DMS53 (cell line): Measurements from ENCODE around the gene CXCL14.
A peak's percentile ranks its signal among the peaks of the same experiment; 100 is the strongest.

Experiments
- DNase-seq: peaks from one replicate; lab custom pipeline; 2025; lab: John Stamatoyannopoulos, UW

CXCL14 gene

DNA sequence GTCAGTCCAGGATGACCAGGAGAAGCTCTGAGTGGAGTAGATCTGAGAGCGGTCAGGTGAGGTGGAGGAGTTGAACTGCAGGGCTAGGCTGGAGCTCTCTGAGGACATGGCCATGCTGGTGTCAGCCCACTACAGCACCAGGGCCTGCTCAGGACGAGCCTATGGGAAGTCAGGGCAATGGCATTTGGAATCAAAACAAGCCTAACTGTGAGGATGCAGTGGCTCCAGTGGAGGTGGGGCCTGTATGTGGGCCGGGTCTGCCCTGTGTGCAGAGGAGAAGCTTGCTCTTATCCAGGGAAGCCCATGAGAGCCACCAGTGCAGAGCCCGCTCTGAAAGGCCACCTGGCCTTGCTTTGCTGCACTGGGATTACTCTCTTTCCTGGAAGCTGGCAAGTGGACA is 11.1 kb downstream of the CXCL14 start:
- peak; percentile 26 for DNase-seq

DNA sequence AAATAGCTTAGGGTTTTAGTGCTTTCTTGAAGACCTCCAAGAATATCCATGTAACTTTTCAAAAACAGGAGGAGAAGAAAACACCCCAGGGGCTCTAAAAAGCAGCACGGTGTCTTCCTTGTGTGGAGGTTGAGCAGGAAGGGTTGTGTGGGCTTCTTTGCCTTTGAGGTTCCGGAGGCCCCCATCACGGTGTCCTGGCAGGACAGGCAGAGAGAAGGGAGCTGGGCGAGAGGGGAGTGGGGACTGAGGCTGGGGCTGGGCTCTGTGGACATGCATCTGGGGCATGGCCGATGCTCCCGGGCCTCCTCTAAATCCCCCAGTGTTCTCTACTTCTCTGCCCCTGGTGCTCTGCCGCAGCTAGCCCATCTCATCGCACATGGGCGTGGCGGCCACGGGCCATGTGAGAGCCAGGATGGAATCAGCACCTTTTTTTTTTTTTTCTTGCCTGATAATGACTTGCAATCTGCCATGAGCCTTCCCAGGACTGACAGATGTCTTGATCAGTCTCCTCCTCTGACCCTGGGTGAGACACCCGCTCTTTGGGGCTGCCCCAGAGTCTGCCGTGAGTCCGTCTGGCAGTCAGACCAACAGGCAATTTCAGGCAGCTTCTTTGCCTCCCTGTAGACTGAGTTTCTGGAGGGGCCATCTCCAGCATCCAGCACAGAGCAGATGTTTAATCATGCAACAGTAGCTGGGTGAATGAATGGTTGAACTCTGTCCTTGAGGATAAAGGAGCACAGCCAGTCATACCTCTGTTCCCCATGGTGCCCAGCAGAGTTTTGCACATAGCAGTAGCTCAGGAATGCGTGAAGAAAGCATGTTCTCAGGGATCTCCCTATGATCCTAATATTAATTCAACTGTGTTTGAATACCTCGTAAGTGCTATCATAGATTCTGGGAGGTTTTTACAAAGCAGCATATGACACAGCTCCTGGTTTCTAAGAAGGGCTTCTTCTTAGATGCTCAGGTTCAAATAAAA is 12.1 kb downstream of the CXCL14 start:
- DNase-seq = no peak

DNA sequence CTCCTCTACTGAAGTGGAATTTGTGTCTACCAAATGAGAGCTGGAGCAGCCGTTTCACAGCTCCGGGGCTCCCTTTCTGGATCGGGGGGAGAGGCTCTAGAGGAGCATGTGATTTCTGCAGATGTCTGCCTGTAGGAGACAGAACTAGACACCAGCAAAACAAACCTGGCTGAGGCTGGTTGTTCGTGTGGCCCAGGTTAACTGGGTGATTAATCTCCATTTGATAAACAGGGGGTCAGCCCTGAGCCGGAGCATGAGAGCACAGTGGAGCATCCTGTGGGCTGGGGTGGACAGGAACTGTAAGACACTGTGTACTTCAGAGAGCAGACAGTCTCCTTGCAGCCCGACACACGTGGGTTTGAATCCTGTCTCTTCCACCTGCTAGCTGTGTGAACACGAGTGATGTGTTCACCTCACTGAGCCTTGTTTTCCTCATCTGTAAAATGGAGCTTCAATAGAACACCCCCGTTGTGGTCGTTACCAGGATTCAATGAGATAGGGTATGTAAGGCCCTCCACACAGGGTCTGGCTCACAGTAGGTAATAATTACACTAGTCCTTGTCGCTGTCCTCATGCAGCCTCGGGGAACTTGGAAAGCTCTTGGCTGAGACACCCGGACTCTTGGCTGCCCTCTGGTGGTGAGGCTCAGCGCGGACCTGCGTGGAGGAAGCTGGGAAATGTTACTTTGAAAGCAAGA is 12.9 kb downstream of the CXCL14 start:
- DNase-seq = peak; percentile 82

DNA sequence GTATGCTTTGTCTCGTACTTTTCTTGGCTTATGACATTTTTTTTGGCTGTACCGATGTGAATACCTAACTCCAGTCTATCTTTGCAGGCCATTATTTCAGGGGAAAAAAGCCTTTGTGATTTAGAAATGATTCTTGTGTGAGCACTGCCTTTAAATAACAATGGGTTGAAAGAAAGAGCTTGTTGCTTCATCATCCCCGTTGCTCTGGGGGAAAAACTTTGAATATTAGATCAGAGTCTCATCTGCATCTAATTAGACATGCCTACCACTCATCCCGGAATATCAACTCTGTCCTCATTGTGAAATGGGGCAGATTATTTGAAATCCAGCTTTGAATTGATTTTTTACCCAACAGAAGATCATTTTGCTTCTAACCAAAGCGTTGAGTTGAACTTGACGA is 13.5 kb downstream of the CXCL14 start:
- DNase-seq = no peak

DNA sequence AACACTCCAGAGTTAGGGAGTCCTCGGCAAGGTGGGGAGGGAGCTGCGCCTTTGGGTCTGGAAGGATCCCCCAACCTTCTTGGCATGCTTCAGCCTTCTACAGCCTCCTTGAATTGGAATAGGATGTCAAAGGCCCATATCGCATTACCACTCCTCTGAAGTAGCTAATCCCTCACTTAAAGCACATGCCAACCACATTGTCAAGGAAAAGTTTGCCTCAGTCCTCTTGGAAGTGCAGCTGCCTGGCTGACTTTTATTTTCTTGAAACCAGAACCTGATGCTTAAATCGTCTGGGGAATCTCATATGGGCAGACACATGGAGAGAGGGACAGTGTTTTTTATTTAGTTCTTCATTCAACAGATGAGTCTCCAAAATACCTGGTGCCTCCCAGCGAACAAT is 14.5 kb downstream of the CXCL14 start:
- DNase-seq = no peak

DNA sequence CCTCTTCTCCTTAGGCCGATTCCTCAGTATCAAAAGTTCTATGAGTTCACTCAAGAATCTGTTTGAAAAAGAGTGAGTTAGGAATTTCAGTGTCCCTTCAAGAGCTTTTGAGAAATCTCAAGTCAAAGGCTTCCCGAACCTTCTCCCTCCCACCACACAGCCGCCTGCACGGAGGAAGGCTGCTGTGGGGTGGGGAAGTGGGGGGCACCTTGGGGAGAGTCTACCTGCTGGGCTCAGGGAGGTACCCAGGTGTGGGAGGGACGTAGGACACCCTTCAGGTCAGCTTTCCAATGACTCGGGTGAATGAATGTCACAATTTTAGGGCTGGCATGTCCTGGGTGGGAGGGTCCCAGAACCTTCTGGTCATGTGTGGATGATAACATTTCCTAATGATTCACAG is 17.5 kb downstream of the CXCL14 start:
- DNase-seq = no peak

DNA sequence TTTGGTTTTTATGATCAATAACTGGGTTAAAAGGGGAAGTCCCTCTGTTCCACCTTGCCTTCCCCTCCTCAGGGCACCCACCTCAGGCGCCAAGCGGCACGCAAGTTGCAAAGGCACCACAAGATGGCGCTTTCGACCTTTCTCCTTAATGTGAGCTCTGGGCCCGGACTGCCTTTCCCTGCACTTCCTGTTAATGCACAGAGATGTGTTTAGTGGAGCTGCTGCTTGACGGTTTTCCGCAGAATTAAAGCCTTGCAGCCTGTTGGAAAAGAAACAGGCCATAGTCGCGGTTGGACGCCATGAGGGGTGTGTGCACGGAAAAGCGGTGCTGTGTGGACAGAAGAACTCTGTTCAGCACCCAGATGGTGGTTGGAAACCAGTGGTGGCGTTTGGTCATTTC is 17.9 kb downstream of the CXCL14 start:
- DNase-seq = peak; percentile 94

DNA sequence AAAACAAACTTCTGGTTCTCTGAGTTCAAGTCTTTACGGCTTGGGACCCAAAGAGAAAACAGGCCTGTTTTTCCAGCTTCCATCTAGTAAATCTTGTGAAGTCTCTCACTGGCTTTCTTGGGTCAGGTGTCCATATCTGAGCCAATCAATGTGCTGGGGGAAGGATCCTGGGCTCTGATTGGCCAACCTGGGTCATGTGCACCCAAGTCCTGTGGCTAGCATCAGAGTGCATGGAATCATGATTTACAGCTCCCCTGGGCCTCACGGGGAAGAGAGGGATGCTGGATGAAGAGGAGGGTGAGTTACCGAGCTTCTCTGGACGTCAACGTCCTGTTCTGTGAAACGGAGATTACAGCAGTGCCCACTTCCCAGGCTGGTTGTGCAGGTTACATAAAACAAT is 19.4 kb downstream of the CXCL14 start:
- peak; percentile 35 for DNase-seq

DNA sequence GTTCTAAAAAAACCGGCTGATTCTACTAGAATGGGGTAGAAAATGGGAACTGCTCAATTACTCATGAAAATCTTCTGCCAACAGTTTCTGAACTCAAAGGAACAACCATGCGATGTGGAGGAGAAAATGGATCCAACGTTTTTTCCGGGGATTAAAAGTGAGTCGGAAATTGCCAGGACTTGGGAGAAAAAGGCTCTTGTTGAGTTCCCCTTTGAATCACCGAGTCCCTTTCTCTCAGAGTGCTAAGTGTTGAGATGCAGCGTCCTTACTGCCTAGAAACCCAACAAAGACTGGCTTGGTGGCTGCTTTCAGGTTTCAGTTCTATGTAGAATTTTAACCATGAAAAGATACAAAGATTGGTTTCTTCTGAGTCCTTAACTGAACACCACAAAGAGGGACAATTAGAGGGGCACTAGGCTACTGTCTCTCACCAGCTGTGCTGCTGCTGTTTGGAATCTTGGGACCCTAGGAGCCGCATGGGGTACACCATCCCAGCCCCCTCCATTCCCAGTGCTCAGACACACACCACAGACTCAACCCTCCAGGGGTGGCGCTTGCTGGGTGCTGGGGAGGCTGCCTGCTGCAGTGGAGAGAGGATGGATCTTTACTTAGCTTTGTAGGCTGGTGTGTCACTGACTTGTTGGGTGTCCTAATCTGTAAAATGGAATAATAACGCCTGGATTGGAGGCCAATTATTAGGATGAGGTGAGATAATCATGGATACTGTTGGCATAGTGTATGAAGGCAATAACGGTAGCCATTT is 21.5 kb downstream of the CXCL14 start:
- no peak for DNase-seq

DNA sequence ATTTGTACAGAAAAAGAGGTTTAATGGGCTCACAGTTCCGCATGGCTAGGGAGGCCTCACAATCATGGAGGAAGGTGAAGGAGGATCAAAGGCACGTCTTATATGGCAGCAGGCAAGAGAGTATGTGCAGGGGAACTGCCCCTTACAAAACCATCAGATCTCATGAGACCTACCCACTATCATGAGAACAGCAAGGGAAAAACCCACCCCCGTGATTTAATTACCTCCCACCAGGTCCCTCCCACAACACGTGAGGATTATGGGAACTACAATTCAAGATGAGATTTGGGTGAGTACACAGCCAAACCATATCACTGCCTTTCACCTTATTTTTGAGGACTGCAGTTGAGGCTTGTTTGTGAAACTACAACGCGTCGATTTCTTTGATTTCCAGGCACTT is 22.2 kb downstream of the CXCL14 start:
- DNase-seq = no peak

DNA sequence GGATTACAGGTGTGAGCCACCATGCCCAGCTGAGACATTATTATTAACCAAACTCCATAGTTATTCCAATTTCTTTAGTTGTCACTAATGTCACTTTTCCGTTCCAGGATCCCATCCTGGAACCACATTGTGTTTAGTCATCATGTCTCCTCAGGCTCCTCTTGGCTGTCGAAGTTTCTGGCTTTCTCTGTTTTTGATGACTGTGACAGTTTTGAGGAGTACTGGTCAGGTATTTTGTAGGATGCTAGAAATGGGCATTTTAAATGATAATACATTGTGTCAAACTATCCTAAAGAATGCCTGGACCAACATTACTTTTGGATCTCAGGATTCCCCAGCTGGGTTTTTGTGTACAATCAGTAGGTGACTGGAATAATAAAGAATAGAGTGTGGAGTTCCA is 23.3 kb downstream of the CXCL14 start:
- DNase-seq = no peak

DNA sequence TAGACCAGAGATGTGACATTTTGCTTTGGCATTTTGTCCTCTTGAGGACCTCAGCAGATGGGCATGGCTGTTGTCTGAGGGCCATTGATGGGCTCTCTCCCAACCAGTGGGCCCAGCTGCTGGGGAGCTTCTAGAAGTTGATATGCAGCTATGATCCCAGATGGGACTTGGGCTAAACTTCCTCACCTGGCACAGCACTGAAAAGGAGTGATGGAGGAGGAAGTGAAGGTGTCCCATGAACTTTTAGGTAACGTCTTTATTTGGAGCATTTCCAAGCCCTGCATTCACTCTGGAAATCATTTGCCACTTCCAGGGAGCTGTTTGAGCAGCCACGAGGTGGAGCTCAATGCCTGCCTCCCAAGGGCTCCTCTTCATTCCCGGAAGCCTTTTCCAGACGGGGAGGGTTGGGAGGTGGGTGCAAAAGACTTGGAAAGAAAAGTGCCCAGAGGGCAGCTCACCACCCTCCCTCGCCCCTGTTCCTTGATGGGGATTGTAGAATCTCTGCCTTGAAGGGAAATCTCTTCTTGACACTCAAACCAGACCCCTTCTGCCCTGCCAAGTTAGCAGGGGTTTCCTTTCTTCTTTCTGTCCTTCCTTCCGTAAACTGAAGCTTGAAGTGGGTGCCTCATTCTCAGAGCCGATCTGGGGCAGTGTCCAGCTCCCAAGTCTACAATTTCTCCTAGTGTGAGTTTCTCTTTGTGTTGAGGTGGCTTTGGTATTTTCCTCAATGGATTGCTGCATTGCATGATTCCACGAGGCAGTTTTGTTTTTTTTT is 24.9 kb downstream of the CXCL14 start:
- peak; percentile 89 for DNase-seq

DNA sequence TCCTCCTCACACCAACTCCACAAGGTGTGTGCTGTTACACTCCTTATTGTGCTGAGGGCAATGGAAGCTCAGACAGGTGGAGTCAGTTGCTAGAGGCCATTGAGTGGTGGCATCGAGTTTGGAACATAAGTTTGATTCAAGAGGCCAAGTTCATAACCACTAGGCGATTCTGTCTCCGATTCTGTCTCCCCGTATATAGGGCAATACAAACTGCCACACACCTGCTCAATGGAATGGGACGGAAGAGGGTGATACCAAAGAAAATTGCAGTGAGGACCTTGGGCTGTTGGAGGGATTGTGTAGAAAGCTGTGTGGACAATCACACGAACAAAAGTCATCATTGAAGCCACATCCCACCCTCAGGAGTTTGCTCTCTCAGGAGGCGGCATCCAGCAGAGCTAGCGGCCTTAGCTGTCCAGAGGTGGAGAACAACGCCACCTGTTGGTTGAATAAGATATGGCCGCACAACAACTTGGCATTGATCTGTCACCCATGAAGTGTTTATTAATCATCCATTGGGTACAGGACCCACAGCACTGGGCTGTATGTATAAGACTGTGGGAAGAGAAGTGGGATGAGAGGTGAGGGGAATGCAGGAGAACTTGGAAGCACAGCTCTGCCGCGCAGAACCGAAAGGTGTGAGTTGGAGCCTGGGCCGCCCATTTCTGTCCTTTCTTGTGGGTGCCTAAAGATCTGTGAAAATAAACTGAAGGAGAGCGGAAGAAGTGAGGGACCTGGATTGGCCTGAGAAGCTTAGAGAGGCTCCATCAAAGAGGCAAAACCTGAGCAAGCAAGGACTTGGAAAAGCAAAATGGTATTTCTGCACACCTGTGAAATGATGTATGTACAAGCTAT is 27.0 kb downstream of the CXCL14 start:
- peak; percentile 89 for DNase-seq

DNA sequence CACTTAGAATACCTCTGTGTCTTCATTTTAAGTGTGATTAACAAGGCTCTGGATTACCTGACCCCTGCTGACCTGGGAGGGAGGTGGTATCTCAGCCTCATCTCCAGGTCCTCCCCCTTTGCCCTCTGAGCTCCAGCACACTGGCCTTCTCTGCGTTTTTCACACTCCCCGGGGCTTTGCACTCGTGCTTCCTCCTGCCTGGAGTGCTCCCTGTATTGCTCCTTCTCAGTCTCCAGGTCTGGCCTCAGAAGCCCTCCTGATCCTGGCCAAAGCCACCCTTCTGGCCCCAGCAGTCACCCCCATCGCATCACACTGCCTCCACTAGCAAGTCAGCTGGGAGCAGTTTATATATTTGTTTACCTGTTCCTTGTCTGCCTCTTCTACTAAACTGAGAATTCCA is 29.4 kb downstream of the CXCL14 start:
- DNase-seq = no peak

DNA sequence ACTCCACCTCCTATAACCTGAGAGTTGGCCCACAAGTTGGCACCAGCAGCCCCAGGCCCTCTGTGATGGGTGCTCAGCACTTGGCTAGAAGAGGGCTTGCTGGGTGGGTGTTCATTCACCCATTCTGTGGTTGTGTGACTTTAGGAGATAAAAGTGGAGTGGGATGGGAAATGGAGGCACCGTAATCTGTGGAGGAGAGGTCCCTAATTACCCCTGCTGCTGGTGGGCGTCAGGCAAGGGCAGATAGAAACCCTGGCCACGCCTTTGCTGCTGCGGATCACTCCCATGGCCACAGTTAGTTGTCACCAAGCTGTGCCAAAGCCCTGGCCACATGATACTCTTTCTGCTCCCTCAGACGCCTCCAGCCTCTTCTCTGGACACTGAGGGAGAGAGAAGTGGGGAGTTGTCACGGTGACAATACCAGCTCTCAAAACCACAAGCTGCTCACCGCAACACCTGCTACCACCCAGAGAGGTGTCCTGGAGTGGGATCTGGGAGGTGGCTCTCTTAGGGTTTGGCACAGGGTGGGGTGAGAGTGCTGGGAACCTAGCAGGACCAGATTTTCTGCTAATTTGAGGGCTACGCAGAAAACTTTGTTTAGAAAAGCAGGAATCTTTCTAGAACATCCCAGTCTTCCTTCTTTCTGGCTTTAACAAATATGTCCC is 31.1 kb downstream of the CXCL14 start:
- peak; percentile 60 for DNase-seq

DNA sequence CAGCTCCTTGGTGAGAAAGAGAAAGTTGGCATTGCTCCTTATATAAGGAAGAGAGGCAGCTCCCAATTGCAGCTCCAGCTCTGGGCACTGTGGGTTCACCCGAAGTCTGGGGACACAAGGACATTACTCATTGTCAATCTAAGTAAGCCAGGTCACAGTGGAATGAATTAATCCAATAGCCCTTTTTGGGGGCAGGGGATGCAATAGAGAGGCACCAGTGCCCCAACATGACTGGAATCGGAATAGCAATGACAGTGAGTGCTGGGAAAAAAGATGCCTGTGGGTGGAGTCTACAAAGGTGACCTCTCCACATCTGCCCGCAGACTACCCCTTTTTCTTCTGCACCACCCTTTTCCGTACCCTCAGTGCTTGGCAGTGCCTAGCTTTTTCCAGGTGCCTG is 31.9 kb downstream of the CXCL14 start:
- no peak for DNase-seq

DNA sequence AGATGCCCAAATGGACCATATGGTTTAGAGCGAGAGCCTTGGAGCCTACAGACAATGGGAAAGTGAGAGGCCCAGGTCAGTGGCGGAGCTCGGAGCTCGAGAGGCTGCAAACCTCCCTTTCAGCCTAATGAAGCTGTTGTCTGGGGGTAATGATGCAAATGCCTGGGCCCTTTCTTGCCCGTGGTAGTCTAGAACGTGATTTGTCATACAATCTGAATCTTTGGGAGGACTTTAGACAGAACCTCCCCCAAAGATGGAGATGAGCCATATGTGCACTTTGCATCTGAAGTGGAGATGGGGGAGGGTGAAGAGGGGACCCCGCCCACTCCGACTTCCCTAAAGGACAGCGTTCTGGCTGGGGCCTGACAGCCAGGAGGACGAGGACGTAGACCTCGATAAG is 32.7 kb downstream of the CXCL14 start:
- DNase-seq = no peak

DNA sequence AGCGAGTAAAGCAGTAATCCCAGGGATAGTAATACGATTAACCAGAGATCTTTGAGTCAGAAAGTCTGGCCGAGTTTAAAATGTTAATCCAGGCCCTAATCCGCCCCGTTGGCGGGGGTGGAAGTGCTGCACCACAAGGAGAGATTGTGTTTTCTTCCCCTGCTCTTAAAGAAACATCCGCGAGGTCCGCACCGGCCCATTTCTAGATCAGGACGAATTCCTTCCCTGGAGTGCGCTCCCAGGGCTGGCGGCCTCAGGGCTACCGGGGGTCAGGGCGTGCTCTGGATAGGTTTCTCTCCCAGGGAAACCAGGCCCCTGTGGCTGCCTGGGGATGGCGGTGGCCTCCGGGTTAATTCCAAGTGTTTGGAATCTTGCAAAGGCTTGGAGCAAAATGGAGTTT is 33.7 kb downstream of the CXCL14 start:
- no peak for DNase-seq

DNA sequence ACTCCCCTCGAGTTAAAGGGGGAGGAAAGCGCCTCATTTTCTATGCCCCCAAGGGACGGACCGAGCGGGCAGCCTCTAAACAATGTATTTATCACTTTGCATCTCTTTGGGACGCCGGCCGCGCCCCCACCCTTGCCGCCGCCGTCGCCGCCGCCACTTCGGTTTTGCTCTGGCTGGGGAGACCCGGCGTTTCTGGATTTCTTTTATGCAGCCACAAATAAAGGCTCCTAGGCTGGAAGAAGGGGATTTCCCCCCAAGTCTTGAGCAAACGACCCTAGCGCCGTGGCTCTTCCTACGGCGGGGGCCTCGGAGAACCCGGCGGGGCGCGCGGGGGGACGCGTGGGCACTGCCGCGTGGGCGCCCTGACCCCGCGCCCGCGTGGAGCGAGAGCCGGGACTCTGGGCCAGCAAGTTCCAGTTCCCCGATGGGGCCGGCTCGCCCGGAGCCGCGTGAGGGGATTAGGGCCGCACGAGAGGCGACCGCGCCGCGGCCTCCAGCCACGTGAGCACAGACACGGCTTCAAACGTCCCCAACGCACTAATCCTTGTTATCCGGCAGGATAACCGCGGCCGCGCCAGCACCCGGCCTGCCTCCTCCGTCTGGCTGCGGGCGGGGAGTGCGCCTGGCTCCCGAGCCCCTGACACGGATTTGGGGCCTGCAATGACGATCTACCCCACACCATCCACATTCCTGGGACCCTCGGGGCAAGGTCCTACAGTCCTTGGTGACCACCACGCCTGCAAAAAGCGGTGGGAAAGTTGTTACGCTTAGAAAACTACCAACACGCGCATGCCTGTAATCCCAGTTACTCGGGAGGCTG is 35.1 kb downstream of the CXCL14 start:
- DNase-seq = peak; percentile 81
